Endothelial cell of umbilical vein (primary cell): ENCODE results near the gene SPSB3. TPM values are rescaled to one million over a fixed set of nuclear protein-coding genes. Genes with fewer than 3 reads are reported as not detected.

Experiments
- BruUV-seq: library from RNA; stranded (reverse); fragments of 400-500 nt; replicated peaks from 2 replicates; lab custom pipeline; 2021; lab: Mats Ljungman, UMichigan
- CTCF ChIA-PET: fragments of 300-600, 350-600 bp; sonication (Branson Sonifier 250); formaldehyde crosslinking; loops from one replicate; lab custom pipeline; 2021; ENCODE audit warnings: antibody characterized with exemption, inconsistent platforms; lab: Charles Lee
- POLR2A ChIA-PET: fragments of 300-600, 350-600 bp; sonication (Branson Sonifier 250); formaldehyde crosslinking; loops from one replicate; lab custom pipeline; 2021; ENCODE audit warnings: antibody characterized with exemption, inconsistent platforms; lab: Charles Lee
- DNase-seq: peaks from one replicate; pipeline ENCODE4 v3.0.0-alpha.2; 2011; ENCODE audit warnings: low read depth, low spot score
- FAIRE-seq: peaks from 2 replicates; lab custom pipeline; 2011; peaks lifted over from hg19 to GRCh38; lab: Jason Lieb, UNC
- H2AFZ ChIP-seq: 2 replicates; pipeline ENCODE4 v1.6.0; 2012; ENCODE audit warnings: low read depth, low read length, control low read depth, inconsistent platforms
- H3K27ac ChIP-seq: 2 replicates; pipeline ENCODE4 v1.5.1; 2011; ENCODE audit warnings: low read depth, mild to moderate bottlenecking, control low read depth, low read length, moderate library complexity; ENCODE audit not compliant: insufficient read depth
- H3K27me3 ChIP-seq, 2 experiments: 2 replicates each; pipeline versions ENCODE4 v1.6.0 to v1.6.1; 2011; ENCODE audit warnings: low read length in 2 of 2, mixed read lengths in 1 of 2; ENCODE audit not compliant: control insufficient read depth in 2 of 2, insufficient read depth in 2 of 2
- H3K36me3 ChIP-seq, 2 experiments: 2 replicates in 1 of 2; 3 replicates in 1 of 2; pipeline ENCODE4 v1.5.1; 2011; ENCODE audit warnings: low read length in 2 of 2, mild to moderate bottlenecking in 1 of 2, moderate library complexity in 1 of 2; ENCODE audit not compliant: control insufficient read depth in 2 of 2, insufficient read depth in 2 of 2; ENCODE audit errors: extremely low read depth in 1 of 2
- H3K4me1 ChIP-seq: 3 replicates; pipeline ENCODE4 v1.5.1; 2011; ENCODE audit warnings: mild to moderate bottlenecking, low read length; ENCODE audit not compliant: control insufficient read depth, insufficient read depth; ENCODE audit errors: extremely low read depth
- H3K4me2 ChIP-seq: 2 replicates; pipeline ENCODE4 v1.6.1; 2011; ENCODE audit warnings: low read length, control low read depth, mixed read lengths; ENCODE audit not compliant: insufficient read depth
- H3K4me3 ChIP-seq, 3 experiments: fragments of 200-600 bp in 1 of 3; sonication (generic), shearing (Covaris generic) in 1 of 3; replicated peaks in 1 of 3; 2 replicates each; pipeline ENCODE4 v1.5.1; 2011 to 2016; ENCODE audit warnings: control low read depth in 3 of 3, low read length in 3 of 3, mild to moderate bottlenecking in 2 of 3, inconsistent platforms in 1 of 3, low read depth in 1 of 3, moderate library complexity in 1 of 3; ENCODE audit not compliant: insufficient read depth in 1 of 3
- H3K79me2 ChIP-seq: 2 replicates; pipeline ENCODE4 v1.6.0; 2012; ENCODE audit warnings: low read length, inconsistent platforms; ENCODE audit not compliant: control insufficient read depth, insufficient read depth
- H3K9ac ChIP-seq: replicated peaks from 2 replicates; pipeline ENCODE3; 2011; ENCODE audit warnings: low read length, control low read depth; ENCODE audit not compliant: insufficient read depth; ENCODE audit errors: extremely low read depth
- H3K9me1 ChIP-seq: replicated peaks from 3 replicates; pipeline ENCODE4 v1.6.0; 2011; ENCODE audit warnings: mild to moderate bottlenecking, low read length; ENCODE audit not compliant: control insufficient read depth, insufficient read depth; ENCODE audit errors: extremely low read depth
- H3K9me3 ChIP-seq: replicated peaks from 2 replicates; pipeline ENCODE4 v1.5.1; 2012; ENCODE audit warnings: low read length, inconsistent platforms; ENCODE audit not compliant: control insufficient read depth, insufficient read depth
- H4K20me1 ChIP-seq: replicated peaks from 2 replicates; pipeline ENCODE3; 2011; ENCODE audit warnings: mild to moderate bottlenecking, low read length; ENCODE audit not compliant: control insufficient read depth, insufficient read depth; ENCODE audit errors: extremely low read depth
- EZH2 ChIP-seq: IDR thresholded peaks from 2 replicates; pipeline ENCODE4 v1.6.1; 2012; ENCODE audit warnings: borderline replicate concordance, low read depth, mild to moderate bottlenecking, moderate library complexity, low read length, inconsistent platforms; ENCODE audit not compliant: severe bottlenecking
- FOS ChIP-seq: IDR thresholded peaks from 2 replicates; pipeline ENCODE4 v1.6.1; 2011; ENCODE audit warnings: mild to moderate bottlenecking, low read length, moderate library complexity, borderline replicate concordance; ENCODE audit not compliant: insufficient read depth
- GATA2 ChIP-seq: IDR thresholded peaks from 2 replicates; pipeline ENCODE4 v1.7.0; 2011; ENCODE audit warnings: low read depth, mild to moderate bottlenecking, moderate library complexity, mixed read lengths, low read length; ENCODE audit not compliant: insufficient read length, insufficient read depth
- JUN ChIP-seq: IDR thresholded peaks from 2 replicates; pipeline ENCODE4 v1.6.1; 2011; ENCODE audit warnings: borderline replicate concordance, low read depth; ENCODE audit not compliant: insufficient read length, insufficient read depth
- MYC ChIP-seq: IDR thresholded peaks from one replicate; pipeline ENCODE4 v1.6.1; 2011; ENCODE audit warnings: mild to moderate bottlenecking, low read depth, low read length
- POLR2A ChIP-seq: IDR thresholded peaks from 2 replicates; pipeline ENCODE4 v1.6.1; 2012; ENCODE audit warnings: low read depth, mild to moderate bottlenecking, control low read depth, low read length
- POLR2AphosphoS5 ChIP-seq: IDR thresholded peaks from 2 replicates; pipeline ENCODE4 v1.6.1; 2012; ENCODE audit warnings: low read depth, mild to moderate bottlenecking, control low read depth, low read length, moderate library complexity; ENCODE audit not compliant: insufficient read depth
- dilution Hi-C: fragments of 300-500 bp; cut with MboI; formaldehyde crosslinking; loops from one replicate; pipeline ENCODE4 v1.15.0; 2019; ENCODE audit warnings: low sequenced_read_pairs; ENCODE audit not compliant: extremely low pct_ligation_motif_present
- intact Hi-C: fragments of 100-400 bp; cut with micrococcal nuclease; formaldehyde crosslinking; loops from one replicate; pipeline ENCODE4 v1.10.0; 2022
- polyA plus RNA-seq, 4 experiments: library from polyadenylated mRNA; depleted of rRNA in 3 of 4; stranded (reverse) in 3 of 4; unstranded in 1 of 4; fragments of >200 nt; gene quantifications; 2 replicates each; pipeline versions ENCODE4 v1.2.1 to v1.2.3, GENCODE V29; 2011 to 2012; ENCODE audit warnings: missing spikeins in 1 of 4
- total RNA-seq: library from RNA; stranded (reverse); gene quantifications from 2 replicates; pipeline ENCODE4 v1.2.3, GENCODE V29; 2021
- TF ChIP-seq, protein P1 (sequence below): IDR thresholded peaks from 2 replicates; pipeline ENCODE4 v1.6.1; 2011; ENCODE audit not compliant: insufficient read depth, insufficient read length
- TF ChIP-seq, protein P2 (sequence below), 2 donors: IDR thresholded peaks; 1 replicate in 1 of 2; 2 replicates in 1 of 2; pipeline ENCODE4 v1.5.1; 2011; ENCODE audit warnings: low read length in 2 of 2, mild to moderate bottlenecking in 2 of 2, moderate library complexity in 2 of 2, control low read depth in 1 of 2, inconsistent platforms in 1 of 2, low read depth in 1 of 2; ENCODE audit not compliant: insufficient read depth in 1 of 2; ENCODE audit errors: extremely low read depth in 1 of 2

The SPSB3 gene
- total and polyA plus RNA-seq, 2 donors (not counting 3 experiments of a cell fraction or from before 2014, with no cell fraction given), result 39.0 to 86.2 TPM

DNA sequence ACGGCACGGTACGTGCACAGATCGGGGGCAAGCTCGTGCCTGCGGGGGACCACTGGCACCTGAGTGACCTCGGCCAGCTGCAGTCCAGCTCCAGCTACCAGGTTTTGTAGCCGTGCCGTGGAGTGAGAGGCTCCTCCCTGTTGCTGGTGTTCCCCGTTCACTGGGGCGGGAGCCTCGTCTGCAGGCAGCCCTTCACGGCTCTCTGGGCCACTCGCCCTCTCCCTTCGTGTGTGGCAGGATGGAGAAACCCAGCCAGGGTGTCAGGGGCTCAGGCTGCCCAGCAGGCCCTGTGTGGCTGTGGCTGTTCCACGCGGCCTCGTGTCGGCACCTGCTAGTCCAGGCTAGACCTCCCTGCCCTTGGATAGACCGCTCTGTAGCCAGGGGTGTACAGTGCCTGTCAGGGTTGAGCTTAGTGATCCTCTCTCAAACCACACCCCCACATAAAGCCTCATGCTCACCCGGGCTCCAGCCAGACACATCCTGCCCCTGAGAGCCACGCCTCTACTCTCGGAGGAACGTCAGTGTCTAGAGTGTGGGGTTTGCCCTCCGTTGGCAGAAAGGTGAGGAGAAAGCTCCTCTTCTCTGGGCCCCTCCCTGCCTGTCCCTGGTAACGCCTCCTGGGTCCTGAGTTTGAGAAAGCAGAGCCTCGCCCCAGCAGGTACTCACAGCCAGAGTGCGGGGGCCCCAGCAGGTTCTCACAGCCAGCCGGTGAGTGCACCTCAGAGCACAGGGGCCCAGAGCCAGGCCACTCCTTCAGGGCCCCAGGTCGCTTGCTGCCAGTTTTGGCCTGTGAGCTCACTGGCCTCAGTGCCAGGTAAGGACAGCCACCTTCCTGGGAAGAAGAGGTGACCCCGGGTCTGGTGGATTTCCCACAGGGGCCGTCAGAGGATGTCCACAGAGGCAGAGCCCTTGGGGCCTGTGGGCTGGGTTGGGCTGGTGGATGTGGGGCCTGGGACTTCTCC is 38.7 kb downstream of the SPSB3 start:
- H3K9me3 ChIP-seq, result no peaks in the 10 kb centered on the region
- no peaks in the 10 kb centered on the region for H4K20me1 ChIP-seq
- no peak overlapping the region for H3K4me2 ChIP-seq
- CTCF ChIA-PET, result interaction anchor here (1.4 kb wide), 1 partner anchor 20 kb away, joined by 6 read pairs; no protein-coding TSS in a partner anchor
- POLR2A ChIA-PET, result no interaction called here
- no peak for FAIRE-seq
- no peaks in the 10 kb centered on the region for H3K79me2 ChIP-seq
- no peaks in the 10 kb centered on the region for H3K9me1 ChIP-seq
- dilution Hi-C loops (no loop called here), intact Hi-C loops (no loop called here)
- TF ChIP-seq, protein P1, sequence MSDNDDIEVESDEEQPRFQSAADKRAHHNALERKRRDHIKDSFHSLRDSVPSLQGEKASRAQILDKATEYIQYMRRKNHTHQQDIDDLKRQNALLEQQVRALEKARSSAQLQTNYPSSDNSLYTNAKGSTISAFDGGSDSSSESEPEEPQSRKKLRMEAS, result no peak
- no peak for TF ChIP-seq JUN
- no peak for TF ChIP-seq POLR2AphosphoS5
- TF ChIP-seq EZH2, result no peak
- no peaks in the 10 kb centered on the region for H3K4me1 ChIP-seq
- H3K27ac ChIP-seq, result no peak overlapping the region
- DNase-seq, result no peak
- peaks cover 3 to 38% of the 10 kb centered on the region in 2 experiments for H3K36me3 ChIP-seq
- no peak overlapping the region for H3K4me3 ChIP-seq
- H3K27me3 ChIP-seq, result no peaks in the 10 kb centered on the region
- BruUV-seq, result TSS peak; percentile 13
- no peak overlapping the region for H3K9ac ChIP-seq
- no peak overlapping the region for H2AFZ ChIP-seq

DNA sequence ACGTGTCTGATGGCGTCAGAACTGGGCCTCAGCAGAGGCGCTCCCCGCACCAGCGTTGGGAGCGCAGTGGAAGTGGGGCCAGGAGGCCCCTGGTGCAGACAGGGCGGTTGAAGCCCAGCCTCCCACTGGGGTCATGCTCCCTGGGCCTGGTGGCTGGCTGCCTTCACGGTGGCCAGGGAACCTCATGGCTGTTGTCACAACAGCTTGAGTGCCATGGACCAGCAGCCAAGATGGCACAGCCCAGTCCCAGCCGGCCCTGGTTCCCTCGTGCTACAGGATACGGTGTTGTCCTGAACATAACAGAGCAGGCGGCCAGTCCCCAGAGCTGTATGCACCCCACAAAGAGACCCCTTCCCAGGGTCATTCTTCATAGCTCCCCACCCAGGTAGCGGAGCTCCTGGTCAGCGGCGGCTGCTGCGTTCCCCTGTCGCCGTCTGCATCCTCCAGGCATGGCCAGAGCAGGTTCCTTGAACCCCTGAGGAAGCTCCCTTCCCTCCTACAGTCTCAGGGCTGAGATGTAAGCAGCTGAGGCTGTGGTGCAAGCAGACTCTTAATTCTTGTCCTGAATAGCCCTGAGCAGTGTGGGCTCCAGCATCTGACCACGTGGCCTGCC is 40.7 kb downstream of the SPSB3 start:
- Histone ChIP-seq H4K20me1 (no peaks in the 10 kb centered on the region), H3K9me3 (no peaks in the 10 kb centered on the region), H3K9ac (no peak overlapping the region), H3K36me3 (peaks cover 0 to 25% of the 10 kb centered on the region in 2 experiments), H3K9me1 (no peaks in the 10 kb centered on the region), H3K27ac (no peak overlapping the region), H3K79me2 (no peaks in the 10 kb centered on the region), H3K27me3 (no peaks in the 10 kb centered on the region), H3K4me3 (no peak overlapping the region), H3K4me1 (no peaks in the 10 kb centered on the region), H3K4me2 (no peak overlapping the region), H2AFZ (no peak overlapping the region)
- DNase-seq (no peak), FAIRE-seq (no peak)
- intact Hi-C loops, result no loop called here
- TF ChIP-seq GATA2 (no peak), MYC (no peak), EZH2 (no peak), POLR2AphosphoS5 (no peak), POLR2A (no peak), FOS (no peak), JUN (no peak)
- TF ChIP-seq, protein P2, sequence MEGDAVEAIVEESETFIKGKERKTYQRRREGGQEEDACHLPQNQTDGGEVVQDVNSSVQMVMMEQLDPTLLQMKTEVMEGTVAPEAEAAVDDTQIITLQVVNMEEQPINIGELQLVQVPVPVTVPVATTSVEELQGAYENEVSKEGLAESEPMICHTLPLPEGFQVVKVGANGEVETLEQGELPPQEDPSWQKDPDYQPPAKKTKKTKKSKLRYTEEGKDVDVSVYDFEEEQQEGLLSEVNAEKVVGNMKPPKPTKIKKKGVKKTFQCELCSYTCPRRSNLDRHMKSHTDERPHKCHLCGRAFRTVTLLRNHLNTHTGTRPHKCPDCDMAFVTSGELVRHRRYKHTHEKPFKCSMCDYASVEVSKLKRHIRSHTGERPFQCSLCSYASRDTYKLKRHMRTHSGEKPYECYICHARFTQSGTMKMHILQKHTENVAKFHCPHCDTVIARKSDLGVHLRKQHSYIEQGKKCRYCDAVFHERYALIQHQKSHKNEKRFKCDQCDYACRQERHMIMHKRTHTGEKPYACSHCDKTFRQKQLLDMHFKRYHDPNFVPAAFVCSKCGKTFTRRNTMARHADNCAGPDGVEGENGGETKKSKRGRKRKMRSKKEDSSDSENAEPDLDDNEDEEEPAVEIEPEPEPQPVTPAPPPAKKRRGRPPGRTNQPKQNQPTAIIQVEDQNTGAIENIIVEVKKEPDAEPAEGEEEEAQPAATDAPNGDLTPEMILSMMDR (IDR thresholded peaks at IDR 0.05; ENCODE audit: extremely low read depth in 1 of 2, insufficient read depth in 1 of 2, low read depth in 1 of 2, low read length in 2 of 2), result no peak
- TF ChIP-seq, protein P1, result no peak
- POLR2A ChIA-PET, result no interaction called here
- CTCF ChIA-PET, result interaction anchor here (1.3 kb wide), 1 partner anchor 18 kb away, joined by 4 read pairs; no protein-coding TSS in a partner anchor
- dilution Hi-C loops, result no loop called here
- BruUV-seq, result no TSS peak
